IMR-90 (cell line): ENCODE measurements around the gene FALEC. TPM values are rescaled to one million over a fixed set of nuclear protein-coding genes. Genes with fewer than 3 reads are reported as not detected.
"Not testable (repeated sequence)": the region's sequence is repeated elsewhere in the genome, so short reads cannot be mapped to it uniquely, and the experiment has no call there.

Source experiments
- ATAC-seq: fragments of 200-7000 bp; cut with Tn5 transposase; 2 replicates; pipeline ENCODE4 v1.9.1; 2020; ENCODE audit warnings: low read depth, mild to moderate bottlenecking, moderate library complexity
- BruUV-seq: library from RNA; stranded (reverse); fragments of 400-500 nt; replicated peaks from 2 replicates; lab custom pipeline; 2021; lab: Mats Ljungman, UMichigan
- CTCF ChIA-PET: fragments of 300-600 bp; formaldehyde crosslinking; extraction: SDS; loops from one replicate; lab custom pipeline; 2021; ENCODE audit warnings: antibody characterized with exemption; lab: Yijun Ruan, JAX
- POLR2A ChIA-PET: fragments of 300-600 bp; sonication (Branson Sonifier 250); formaldehyde crosslinking; loops from one replicate; lab custom pipeline; 2022; ENCODE audit warnings: antibody characterized with exemption; ENCODE audit not compliant: unreplicated experiment; lab: Charles Lee
- DNase-seq: peaks from one replicate; pipeline ENCODE4 v3.0.0; 2013
- H2AFZ ChIP-seq: replicated peaks from 2 replicates; pipeline ENCODE3; 2013; ENCODE audit warnings: low read length, mild to moderate bottlenecking; ENCODE audit not compliant: poor library complexity
- H2AK5ac ChIP-seq: 2 replicates; pipeline ENCODE4 v1.6.1; 2013; ENCODE audit warnings: low read depth, low read length, inconsistent platforms
- H2AK9ac ChIP-seq: replicated peaks from 2 replicates; pipeline ENCODE3; 2013; ENCODE audit warnings: mild to moderate bottlenecking, low read depth, low read length, moderate library complexity; ENCODE audit not compliant: poor library complexity
- H2BK120ac ChIP-seq: 2 replicates; pipeline ENCODE4 v1.6.1; 2013; ENCODE audit warnings: low read depth, low read length, inconsistent platforms
- H2BK15ac ChIP-seq: 3 replicates; pipeline ENCODE4 v1.6.1; 2013; ENCODE audit warnings: low read depth, low read length, inconsistent platforms
- H2BK20ac ChIP-seq: 2 replicates; pipeline ENCODE4 v1.6.1; 2013; ENCODE audit warnings: low read depth, mild to moderate bottlenecking, inconsistent platforms, low read length, moderate library complexity
- H2BK5ac ChIP-seq: 2 replicates; pipeline ENCODE4 v1.6.1; 2013; ENCODE audit warnings: mild to moderate bottlenecking, low read depth, low read length, inconsistent platforms; ENCODE audit not compliant: poor library complexity, severe bottlenecking
- H3K14ac ChIP-seq: replicated peaks from 2 replicates; pipeline ENCODE4 v1.6.1; 2013; ENCODE audit warnings: low read depth, low read length, inconsistent platforms
- H3K18ac ChIP-seq: 2 replicates; pipeline ENCODE4 v1.6.1; 2013; ENCODE audit warnings: low read depth, low read length, control low read depth
- H3K23ac ChIP-seq: 2 replicates; pipeline ENCODE4 v1.6.1; 2013; ENCODE audit warnings: low read depth, low read length, inconsistent platforms
- H3K27ac ChIP-seq: 2 replicates; pipeline ENCODE4 v1.5.1; 2013; ENCODE audit warnings: mild to moderate bottlenecking, control low read depth, low read length; ENCODE audit not compliant: insufficient read depth
- H3K27me3 ChIP-seq: 2 replicates; pipeline ENCODE4 v1.6.1; 2013; ENCODE audit warnings: low read length; ENCODE audit not compliant: control insufficient read depth, insufficient read depth
- H3K36me3 ChIP-seq: 2 replicates; pipeline ENCODE4 v1.6.1; 2013; ENCODE audit warnings: low read length, mixed read lengths; ENCODE audit not compliant: control insufficient read depth, insufficient read depth
- H3K4ac ChIP-seq: 2 replicates; pipeline ENCODE4 v1.6.1; 2013; ENCODE audit warnings: low read depth, low read length, inconsistent platforms
- H3K4me1 ChIP-seq: 2 replicates; pipeline ENCODE4 v1.6.1; 2013; ENCODE audit warnings: low read length, mixed read lengths; ENCODE audit not compliant: control insufficient read depth, insufficient read depth
- H3K4me2 ChIP-seq: 2 replicates; pipeline ENCODE4 v1.6.1; 2013; ENCODE audit warnings: low read depth, mild to moderate bottlenecking, control low read depth, low read length, moderate library complexity
- H3K4me3 ChIP-seq: 2 replicates; pipeline ENCODE4 v1.5.1; 2013; ENCODE audit warnings: low read depth, mild to moderate bottlenecking, control low read depth, low read length, moderate library complexity; ENCODE audit not compliant: insufficient read depth
- H3K56ac ChIP-seq: 2 replicates; pipeline ENCODE4 v1.6.1; 2013; ENCODE audit warnings: low read length, inconsistent platforms; ENCODE audit not compliant: insufficient read depth; ENCODE audit errors: extremely low read depth
- H3K79me1 ChIP-seq, 2 experiments: 2 replicates each; pipeline ENCODE4 v1.6.1; 2013; ENCODE audit warnings: low read length in 2 of 2, inconsistent platforms in 1 of 2, low read depth in 1 of 2
- H3K9ac ChIP-seq: 2 replicates; pipeline ENCODE4 v1.6.1; 2013; ENCODE audit warnings: low read depth, low read length, control low read depth
- H3K9me1 ChIP-seq: 2 replicates; pipeline ENCODE4 v1.6.1; 2013; ENCODE audit warnings: low read length, inconsistent platforms; ENCODE audit not compliant: insufficient read depth
- H3K9me3 ChIP-seq: 2 replicates; pipeline ENCODE4 v1.6.1; 2013; ENCODE audit warnings: low read length; ENCODE audit not compliant: control insufficient read depth, insufficient read depth
- H4K20me1 ChIP-seq: 2 replicates; pipeline ENCODE4 v1.6.1; 2013; ENCODE audit warnings: low read length, inconsistent platforms; ENCODE audit not compliant: insufficient read depth
- H4K5ac ChIP-seq: 2 replicates; pipeline ENCODE4 v1.6.1; 2013; ENCODE audit warnings: mild to moderate bottlenecking, low read depth, low read length, control low read depth
- H4K8ac ChIP-seq, 2 experiments: 2 replicates each; pipeline ENCODE4 v1.6.1; 2013; ENCODE audit warnings: low read depth in 2 of 2, low read length in 2 of 2, control low read depth in 1 of 2, inconsistent platforms in 1 of 2
- H4K91ac ChIP-seq: 2 replicates; pipeline ENCODE4 v1.6.1; 2013; ENCODE audit warnings: low read depth, low read length, inconsistent platforms; ENCODE audit not compliant: insufficient read depth
- CHD1 ChIP-seq: IDR thresholded peaks from 2 replicates; pipeline ENCODE4 v1.6.1; 2012; ENCODE audit warnings: low read depth, low read length, improper control_type of control experiment
- NFE2L2 ChIP-seq: fragments of 150-350 bp; IDR thresholded peaks from 2 replicates; pipeline ENCODE4 v1.6.1; 2016; ENCODE audit warnings: low read depth, mild to moderate bottlenecking, low read length
- POLR2A ChIP-seq: IDR thresholded peaks from 2 replicates; pipeline ENCODE4 v1.6.1; 2012; ENCODE audit warnings: mild to moderate bottlenecking, low read depth, low read length
- RAD21 ChIP-seq: IDR thresholded peaks from 2 replicates; pipeline ENCODE4 v1.6.1; 2012; ENCODE audit warnings: low read length, improper control_type of control experiment
- WGBS, 2 experiments: methylation state at CpG; one replicate each; pipeline versions ENCODE4 v1.1.5 to v1.1.7; 2013; ENCODE audit warnings: missing lambda C conversion rate in 2 of 2; ENCODE audit not compliant: insufficient read length in 1 of 2; ENCODE audit errors: extremely low coverage in 2 of 2; 5-methylcytosine and 5-hydroxymethylcytosine counted together
- dilution Hi-C: fragments of 300-500 bp; cut with HindIII; formaldehyde crosslinking; loops from one replicate; pipeline ENCODE4 v1.14.3; 2018; ENCODE audit warnings: low sequenced_read_pairs; ENCODE audit not compliant: unreplicated experiment
- in situ Hi-C: fragments of 300-500 bp; cut with MboI; formaldehyde crosslinking; loops from 3 replicates; pipeline ENCODE4 v1.14.3; 2019; ENCODE audit warnings: low sequenced_read_pairs, inconsistent platforms, mixed read lengths
- intact Hi-C: fragments of 100-400 bp; cut with micrococcal nuclease; formaldehyde crosslinking; loops from 2 replicates; pipeline ENCODE4 v1.10.0; 2022
- polyA plus RNA-seq, 3 experiments: library from polyadenylated mRNA; depleted of rRNA; stranded (reverse); fragments of >200 nt; gene quantifications; 2 replicates each; pipeline ENCODE4 v1.2.3, GENCODE V29; 2012; ENCODE audit warnings: low replicate concordance in 1 of 3
- total RNA-seq: library from RNA; depleted of rRNA; stranded (reverse); fragments of >200 nt; gene quantifications from 2 replicates; pipeline ENCODE4 v1.2.3, GENCODE V29; 2012
- TF ChIP-seq, protein P1 (sequence below): fragments of 150-350 bp; IDR thresholded peaks from 2 replicates; pipeline ENCODE4 v1.6.1; 2017; ENCODE audit warnings: mild to moderate bottlenecking, antibody characterized with exemption, low read length, low read depth

FALEC gene
- total and polyA plus RNA-seq, 2 of the 4 experiments (the other 2 are of a cell fraction): not detected

- CTCF ChIA-PET: no interaction called here
- no peak for DNase-seq
Observed at GRCh38 chr1:150572918-150573647, 57.5 kb downstream of the FALEC start.

DNA sequence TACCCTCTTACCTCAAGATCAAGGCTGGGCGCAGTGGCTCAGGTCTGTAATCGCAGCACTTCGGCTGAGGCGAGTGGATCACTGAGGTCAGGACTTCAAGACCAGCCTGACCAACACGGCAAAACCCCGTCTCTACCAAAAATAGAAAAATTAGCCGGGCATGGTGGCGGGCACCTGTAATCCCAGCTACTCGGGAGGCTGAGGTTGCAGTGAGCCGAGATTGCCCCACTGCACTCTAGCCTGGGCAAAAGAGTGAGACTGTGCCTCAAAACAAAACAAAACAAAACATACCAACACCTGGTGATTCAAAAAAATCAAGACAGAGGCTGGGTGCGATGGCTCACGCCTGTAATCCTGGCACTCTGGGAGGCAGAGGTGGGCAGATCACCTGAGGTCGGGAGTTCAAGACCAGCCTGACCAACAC, 58.1 kb downstream of the FALEC start:
- BruUV-seq, H3K4me3 ChIP-seq, H4K91ac ChIP-seq, H3K9me3 ChIP-seq, H3K4me2 ChIP-seq, H2AK5ac ChIP-seq, H2BK120ac ChIP-seq, H3K9ac ChIP-seq, H3K27ac ChIP-seq, POLR2A ChIA-PET, H3K27me3 ChIP-seq, H3K18ac ChIP-seq, H2BK5ac ChIP-seq, H3K9me1 ChIP-seq, dilution Hi-C loops, intact Hi-C loops, H2BK20ac ChIP-seq, H2AFZ ChIP-seq, H3K14ac ChIP-seq, CTCF ChIA-PET, DNase-seq, ATAC-seq, H2BK15ac ChIP-seq, H2AK9ac ChIP-seq, H3K56ac ChIP-seq, H3K4ac ChIP-seq, in situ Hi-C loops, H3K23ac ChIP-seq, H4K8ac ChIP-seq, H4K5ac ChIP-seq: not testable (repeated sequence)
- Histone ChIP-seq H3K79me1 (peaks cover 9 to 32% of the 10 kb centered on the region in 2 experiments; a peak in 3 of 4 replicates), H3K36me3 (peaks cover 56% of the 10 kb centered on the region), H4K20me1 (peaks cover 99% of the 10 kb centered on the region), H3K4me1 (peaks cover 19% of the 10 kb centered on the region)
- WGBS, 2 experiments: 95% methylated on average over 7 of the region's 13 CpGs; no CpG with 5 or more reads in 1 of the 2 experiments

More at GRCh38 chr1:150572918-150573647, 57.5 kb downstream of the FALEC start:
- Histone ChIP-seq H3K9ac (no peak overlapping the region), H3K36me3 (peaks cover 52% of the 10 kb centered on the region), H3K27ac (0 out of 2 replicates have a peak overlapping the region, but pooled peaks have one; percentile 10), H3K4me2 (no peak overlapping the region; the same call in 1 of the 2 replicates), H3K18ac (no peak overlapping the region), H3K56ac (no peak overlapping the region), H2AK9ac (no peak overlapping the region), H2AFZ (no peak overlapping the region), H3K23ac (peak overlapping the region; percentile 84; the same call in 1 of the 2 replicates), H2BK5ac (peak overlapping the region; percentile 9), H4K5ac (no peak overlapping the region), H2AK5ac (no peak overlapping the region), H3K27me3 (no peaks in the 10 kb centered on the region), H2BK15ac (no peak overlapping the region), H4K91ac (no peak overlapping the region), H2BK20ac (no peak overlapping the region), H3K14ac (peak overlapping the region; percentile 83), H3K9me1 (peaks cover 10% of the 10 kb centered on the region), H3K9me3 (no peaks in the 10 kb centered on the region), H4K8ac (no peak overlapping the region), H4K20me1 (peaks cover 99% of the 10 kb centered on the region), H3K79me1 (peaks cover 9 to 35% of the 10 kb centered on the region in 2 experiments; a peak in 3 of 4 replicates), H3K4me1 (peaks cover 21% of the 10 kb centered on the region), H3K4ac (no peak overlapping the region), H2BK120ac (no peak overlapping the region), H3K4me3 (no peak overlapping the region)
- dilution Hi-C loops (no loop called here), in situ Hi-C loops (no loop called here), intact Hi-C loops (no loop called here)
- POLR2A ChIA-PET: no interaction called here
- ATAC-seq: no peak
- no CpG with 5 or more reads among the region's 4 CpGs for WGBS, 2 experiments
- no peak for TF ChIP-seq RAD21
- TF ChIP-seq CHD1: peak; percentile 75; the same call in 1 of the 2 replicates
- TF ChIP-seq, protein P1, sequence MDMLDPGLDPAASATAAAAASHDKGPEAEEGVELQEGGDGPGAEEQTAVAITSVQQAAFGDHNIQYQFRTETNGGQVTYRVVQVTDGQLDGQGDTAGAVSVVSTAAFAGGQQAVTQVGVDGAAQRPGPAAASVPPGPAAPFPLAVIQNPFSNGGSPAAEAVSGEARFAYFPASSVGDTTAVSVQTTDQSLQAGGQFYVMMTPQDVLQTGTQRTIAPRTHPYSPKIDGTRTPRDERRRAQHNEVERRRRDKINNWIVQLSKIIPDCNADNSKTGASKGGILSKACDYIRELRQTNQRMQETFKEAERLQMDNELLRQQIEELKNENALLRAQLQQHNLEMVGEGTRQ: 0 out of 2 replicates have a peak, but pooled peaks have one; percentile 21
- TF ChIP-seq NFE2L2: peak; percentile 23; the same call in 1 of the 2 replicates
- peak; percentile 85 for TF ChIP-seq POLR2A
- BruUV-seq: no TSS peak
